ENCODE data around the gene PIR. TPM values are rescaled to one million over a fixed set of nuclear protein-coding genes. Genes with fewer than 3 reads are reported as not detected.

PIR gene
- total and polyA plus RNA-seq, 9 of the 15 experiments (the other 6 are each of a cell fraction or from before 2014, with no cell fraction given), result 7.5 to 29.8 (median 11.5) TPM

DNA sequence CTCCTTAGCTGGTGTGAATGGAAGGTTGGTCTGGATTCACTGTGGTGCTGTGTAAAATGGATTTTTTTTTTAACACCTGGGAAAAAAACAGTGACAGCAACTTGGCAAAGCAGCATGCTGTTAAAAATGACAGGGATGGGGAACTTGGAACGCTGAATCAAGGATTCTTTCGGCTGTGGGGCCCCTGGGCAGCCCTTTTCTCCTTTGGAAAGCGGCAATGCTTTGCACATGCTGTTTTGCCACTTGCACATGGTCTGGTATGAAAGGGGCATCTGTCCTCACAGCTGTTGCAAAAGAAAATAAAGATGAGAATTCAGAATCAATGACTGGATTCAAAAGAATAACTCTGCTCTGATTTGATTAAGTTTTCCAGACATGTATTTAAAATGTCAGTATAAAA, 147.2 kb downstream of the PIR start:
- H3K27ac ChIP-seq (ENCODE audit: extremely low read depth, low read depth, low read length), result no peak overlapping the region
- no peaks in the 10 kb centered on the region for H3K4me1 ChIP-seq (replicated peaks in 1 of 2; ENCODE audit: control insufficient read depth in 2 of 2, insufficient read depth in 2 of 2, low read length in 2 of 2)
- in situ Hi-C loops (cut with MboI) (loop anchor here (10.0 to 25.0 kb wide), 2 partner anchors 116 to 219 kb away; no protein-coding TSS in a partner anchor), intact Hi-C loops (cut with micrococcal nuclease) (loop anchor here (10.0 kb wide), 1 partner anchor 309 kb away; no protein-coding TSS in a partner anchor)
- H3K4me3 ChIP-seq, result no peak overlapping the region
- no peaks in the 10 kb centered on the region for H3K79me2 ChIP-seq (ENCODE audit: control insufficient read depth, insufficient read depth, low read length)
- H3K36me3 ChIP-seq (ENCODE audit: control insufficient read depth, insufficient read depth, low read length), result no peaks in the 10 kb centered on the region
- no peaks in the 10 kb centered on the region for H4K20me1 ChIP-seq (replicated peaks; ENCODE audit: control insufficient read depth, insufficient read depth, low read length)
- DNase-seq (ENCODE audit: extremely low read depth in 1 of 4, low spot score in 3 of 4) (no peak), FAIRE-seq (no peak), ATAC-seq (no peak)
- H3K4me2 ChIP-seq (ENCODE audit: insufficient read depth, low read length), result no peak overlapping the region
- H3K9ac ChIP-seq (ENCODE audit: insufficient read depth in 1 of 2, low read depth in 2 of 2, low read length in 2 of 2), result no peak overlapping the region
- BruUV-seq (replicated peaks), result no TSS peak
- WGBS (ENCODE audit: insufficient coverage, low coverage, missing lambda C conversion rate), result 0% methylated on average over 2 of the region's 3 CpGs
- CTCF ChIA-PET (ENCODE audit: low intra/inter-chr PET ratio), result interaction anchor here (1.6 kb wide), 1 partner anchor 122 kb away, joined by 4 read pairs; no protein-coding TSS in a partner anchor
- H2AFZ ChIP-seq (ENCODE audit: low read depth, low read length), result no peak overlapping the region
- no peaks in the 10 kb centered on the region for H3K9me1 ChIP-seq (ENCODE audit: control insufficient read depth, insufficient read depth, low read length)
- peaks cover 0 to 3% of the 10 kb centered on the region in 2 experiments; a peak in 3 of 5 replicates for H3K27me3 ChIP-seq (ENCODE audit: control insufficient read depth in 2 of 2, insufficient read depth in 2 of 2, low read length in 2 of 2)
- no peak for TF ChIP-seq NRF1 (conservative IDR thresholded peaks at IDR 0.05 in 1 of 2, IDR thresholded peaks at IDR 0.05 in 1 of 2)
- TF ChIP-seq, protein P1, sequence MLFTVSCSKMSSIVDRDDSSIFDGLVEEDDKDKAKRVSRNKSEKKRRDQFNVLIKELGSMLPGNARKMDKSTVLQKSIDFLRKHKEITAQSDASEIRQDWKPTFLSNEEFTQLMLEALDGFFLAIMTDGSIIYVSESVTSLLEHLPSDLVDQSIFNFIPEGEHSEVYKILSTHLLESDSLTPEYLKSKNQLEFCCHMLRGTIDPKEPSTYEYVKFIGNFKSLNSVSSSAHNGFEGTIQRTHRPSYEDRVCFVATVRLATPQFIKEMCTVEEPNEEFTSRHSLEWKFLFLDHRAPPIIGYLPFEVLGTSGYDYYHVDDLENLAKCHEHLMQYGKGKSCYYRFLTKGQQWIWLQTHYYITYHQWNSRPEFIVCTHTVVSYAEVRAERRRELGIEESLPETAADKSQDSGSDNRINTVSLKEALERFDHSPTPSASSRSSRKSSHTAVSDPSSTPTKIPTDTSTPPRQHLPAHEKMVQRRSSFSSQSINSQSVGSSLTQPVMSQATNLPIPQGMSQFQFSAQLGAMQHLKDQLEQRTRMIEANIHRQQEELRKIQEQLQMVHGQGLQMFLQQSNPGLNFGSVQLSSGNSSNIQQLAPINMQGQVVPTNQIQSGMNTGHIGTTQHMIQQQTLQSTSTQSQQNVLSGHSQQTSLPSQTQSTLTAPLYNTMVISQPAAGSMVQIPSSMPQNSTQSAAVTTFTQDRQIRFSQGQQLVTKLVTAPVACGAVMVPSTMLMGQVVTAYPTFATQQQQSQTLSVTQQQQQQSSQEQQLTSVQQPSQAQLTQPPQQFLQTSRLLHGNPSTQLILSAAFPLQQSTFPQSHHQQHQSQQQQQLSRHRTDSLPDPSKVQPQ (CRISPR knock-in tag; IDR thresholded peaks at IDR 0.05; ENCODE audit: borderline replicate concordance), result no peak
- no peak for TF ChIP-seq PTBP1 (IDR thresholded peaks at IDR 0.05; ENCODE audit: low read depth, low read length)
- TF ChIP-seq ZNF707 (CRISPR knock-in tag; conservative IDR thresholded peaks at IDR 0.05), result no peak
- TF ChIP-seq RBM17 (IDR thresholded peaks at IDR 0.05; ENCODE audit: borderline replicate concordance, low read depth, low read length), result no peak
- TF ChIP-seq ADNP (tag; IDR thresholded peaks at IDR 0.05), result no peak
- no peak for TF ChIP-seq THAP12 (CRISPR knock-in tag; IDR thresholded peaks at IDR 0.05)
- H3K9me3 ChIP-seq (replicated peaks; ENCODE audit: control insufficient read depth, insufficient read depth, low read depth, low read length), result no peaks in the 10 kb centered on the region
- POLR2A ChIA-PET, result no interaction called here
